ENCODE data around the gene THOP1.

Gene THOP1

GRCh38 chr19:2854849-2855248 lies 69.5 kb downstream of the THOP1 start:
- DNase-seq (ENCODE audit: low read depth in 2 of 2): no peak

GRCh38 chr19:2856457-2857050 lies 71.3 kb downstream of the THOP1 start:
- no peak for DNase-seq (ENCODE audit: low read depth in 2 of 2)

GRCh38 chr19:2858864-2859263 lies 73.6 kb downstream of the THOP1 start:
- DNase-seq (ENCODE audit: low read depth in 2 of 2): no peak

GRCh38 chr19:2863816-2864215 lies 78.5 kb downstream of the THOP1 start:
- no peak for DNase-seq (ENCODE audit: low read depth in 2 of 2)

Measured in stimulated activated CD8-positive, alpha-beta memory T cell treated with anti-CD3 and anti-CD28 coated beads, Interleukin-2, amount 100 ng/mL, for 48 hours (primary cell).